GM23338 (cell line): ENCODE measurements around the gene TLR6. TPM values are rescaled to one million over a fixed set of nuclear protein-coding genes. Genes with fewer than 3 reads are reported as not detected.

Experiments used
- ATAC-seq: fragments of 200-7000 bp; cut with Tn5 transposase; 3 replicates; pipeline ENCODE4 v1.9.1; 2020
- DNase-seq: peaks from one replicate; pipeline ENCODE4 v3.0.0-alpha.2; 2015; ENCODE audit warnings: low spot score
- H2AFZ ChIP-seq: fragments of 200-600 bp; sonication (generic); 2 replicates; pipeline ENCODE4 v1.8.0; 2016; ENCODE audit warnings: antibody characterized with exemption, mild to moderate bottlenecking, moderate library complexity
- H3F3A ChIP-seq: fragments of 200-600 bp; sonication (generic); replicated peaks from 2 replicates; pipeline ENCODE4 v1.8.0; 2017; ENCODE audit warnings: antibody characterized with exemption, mixed run types, low read depth
- H3K27ac ChIP-seq: fragments of 200-600 bp; sonication (generic); 2 replicates; pipeline ENCODE4 v1.6.1; 2016; ENCODE audit warnings: low read depth
- H3K27me3 ChIP-seq: fragments of 200-600 bp; sonication (generic); 2 replicates; pipeline ENCODE4 v1.8.0; 2016; ENCODE audit warnings: mild to moderate bottlenecking, mixed run types, moderate library complexity; ENCODE audit not compliant: insufficient read depth
- H3K36me3 ChIP-seq: fragments of 200-600 bp; sonication (generic); 2 replicates; pipeline ENCODE4 v1.8.0; 2016; ENCODE audit warnings: mild to moderate bottlenecking; ENCODE audit not compliant: insufficient read depth
- H3K4me1 ChIP-seq: fragments of 200-600 bp; sonication (generic); 2 replicates; pipeline ENCODE4 v1.8.0; 2016; ENCODE audit warnings: mild to moderate bottlenecking, moderate library complexity; ENCODE audit not compliant: insufficient read depth
- H3K4me2 ChIP-seq: fragments of 200-600 bp; sonication (generic); 2 replicates; pipeline ENCODE4 v1.7.1; 2017; ENCODE audit warnings: mixed run types
- H3K4me3 ChIP-seq: fragments of 200-600 bp; sonication (generic); 2 replicates; pipeline ENCODE4 v1.6.1; 2016; ENCODE audit warnings: mixed run types
- H3K79me2 ChIP-seq: fragments of 200-600 bp; sonication (generic); replicated peaks from 2 replicates; pipeline ENCODE4 v1.8.0; 2017; ENCODE audit warnings: mild to moderate bottlenecking; ENCODE audit not compliant: insufficient read depth
- H3K9me2 ChIP-seq: fragments of 200-600 bp; sonication (generic); 2 replicates; pipeline ENCODE4 v1.8.0; 2017; ENCODE audit not compliant: insufficient read depth
- H4K20me1 ChIP-seq: fragments of 200-600 bp; sonication (generic); replicated peaks from 2 replicates; pipeline ENCODE4 v1.8.0; 2017; ENCODE audit warnings: mild to moderate bottlenecking; ENCODE audit not compliant: insufficient read depth
- H3K27ac Mint-ChIP-seq: 2 replicates; pipeline ENCODE4 v1.8.0; 2020; ENCODE audit warnings: inconsistent platforms, mild to moderate bottlenecking, moderate library complexity, mixed read lengths
- H3K27me3 Mint-ChIP-seq: 3 replicates; pipeline ENCODE4 v1.8.0; 2022; ENCODE audit warnings: low read depth, mild to moderate bottlenecking, moderate library complexity, mixed read lengths, inconsistent platforms; ENCODE audit not compliant: insufficient read depth, poor library complexity
- H3K36me3 Mint-ChIP-seq: 3 replicates; pipeline ENCODE4 v1.8.0; 2021; ENCODE audit warnings: low read depth, mild to moderate bottlenecking, inconsistent platforms, moderate library complexity, mixed read lengths
- H3K4me1 Mint-ChIP-seq: 3 replicates; pipeline ENCODE4 v1.8.0; 2020; ENCODE audit warnings: mild to moderate bottlenecking, inconsistent platforms, mixed read lengths
- H3K4me3 Mint-ChIP-seq: 3 replicates; pipeline ENCODE4 v1.8.0; 2021; ENCODE audit warnings: moderate library complexity, mild to moderate bottlenecking, inconsistent platforms, mixed read lengths
- H3K9me3 Mint-ChIP-seq: 3 replicates; pipeline ENCODE4 v1.8.0; 2020; ENCODE audit warnings: moderate library complexity, mild to moderate bottlenecking, inconsistent platforms, mixed read lengths
- CREB1 ChIP-seq: fragments of 250-450 bp; sonication (Bioruptor Pico); IDR thresholded peaks from 2 replicates; pipeline ENCODE4 v1.5.0; 2020; ENCODE audit warnings: low read depth, mild to moderate bottlenecking, moderate library complexity
- CTCF ChIP-seq, 2 experiments: fragments of 200-600 bp in 1 of 2; sonication (generic) in 1 of 2; conservative IDR thresholded peaks; 2 replicates each; pipeline versions ENCODE4 v1.5.1 to v1.6.1; 2016 to 2017; ENCODE audit warnings: antibody characterized with exemption in 2 of 2, low read depth in 2 of 2, mild to moderate bottlenecking in 2 of 2, moderate library complexity in 1 of 2
- ETS1 ChIP-seq: IDR thresholded peaks from 2 replicates; pipeline ENCODE4 v1.6.1; 2016; ENCODE audit warnings: antibody characterized with exemption
- EZH2 ChIP-seq: fragments of 200-600 bp; sonication (generic); IDR thresholded peaks from one replicate; pipeline ENCODE4 v1.8.0; 2017; ENCODE audit warnings: antibody characterized with exemption, mild to moderate bottlenecking, low read depth; ENCODE audit not compliant: unreplicated experiment
- EZH2phosphoT487 ChIP-seq: fragments of 200-600 bp; sonication (generic); IDR thresholded peaks from one replicate; pipeline ENCODE4 v1.8.1; 2018; ENCODE audit warnings: antibody characterized with exemption; ENCODE audit not compliant: unreplicated experiment
- JUNB ChIP-seq: IDR thresholded peaks from one replicate; pipeline ENCODE4 v1.6.1; 2016; ENCODE audit warnings: antibody characterized with exemption; ENCODE audit not compliant: unreplicated experiment
- NANOG ChIP-seq: IDR thresholded peaks from 2 replicates; pipeline ENCODE4 v1.6.1; 2016; ENCODE audit warnings: antibody characterized with exemption, borderline replicate concordance
- POLR2AphosphoS5 ChIP-seq: IDR thresholded peaks from 2 replicates; pipeline ENCODE4 v1.6.1; 2016; ENCODE audit warnings: antibody characterized with exemption, low read depth
- REST ChIP-seq: IDR thresholded peaks from one replicate; pipeline ENCODE4 v1.6.1; 2018; ENCODE audit warnings: antibody characterized with exemption; ENCODE audit not compliant: unreplicated experiment
- STAT1 ChIP-seq: IDR thresholded peaks from one replicate; pipeline ENCODE4 v1.6.1; 2016; ENCODE audit warnings: antibody characterized with exemption; ENCODE audit not compliant: unreplicated experiment
- ZNF114 ChIP-seq: fragments of 250-450 bp; sonication (Bioruptor Pico); IDR thresholded peaks from 2 replicates; pipeline ENCODE4 v1.5.0; 2020; ENCODE audit warnings: mild to moderate bottlenecking, moderate library complexity
- ZNF331 ChIP-seq: fragments of 250-450 bp; sonication (Bioruptor Pico); IDR thresholded peaks from 2 replicates; pipeline ENCODE4 v1.5.0; 2020; ENCODE audit warnings: low read depth, mild to moderate bottlenecking, moderate library complexity
- ZNF462 ChIP-seq: fragments of 250-450 bp; sonication (Bioruptor Pico); IDR thresholded peaks from 2 replicates; pipeline ENCODE4 v1.5.0; 2020; ENCODE audit warnings: mild to moderate bottlenecking, moderate library complexity
- polyA plus RNA-seq: library from polyadenylated mRNA; unstranded; fragments of >200 nt; fragmentation: Nextera tagmentation; extraction: Ambion mirVana; gene quantifications from 2 replicates; pipeline ENCODE4 v1.2.1, GENCODE V29; 2016
- total RNA-seq: library from RNA; depleted of rRNA; stranded (reverse); fragments of >200 nt; shearing (Covaris generic); gene quantifications from 2 replicates; pipeline ENCODE4 v1.2.3, GENCODE V29; 2014

The TLR6 gene
- total and polyA plus RNA-seq, 2 experiments from 2014 or later = 0.14 TPM; not detected in 1

- no peak overlapping the region for H3K4me3 Mint-ChIP-seq
- Histone ChIP-seq H3K27me3 (no peaks in the 10 kb centered on the region), H3K4me1 (no peaks in the 10 kb centered on the region), H3K27ac (no peak overlapping the region), H3K4me2 (no peak overlapping the region), H3F3A (no peaks in the 10 kb centered on the region), H2AFZ (no peak overlapping the region), H3K4me3 (no peak overlapping the region), H3K79me2 (no peaks in the 10 kb centered on the region), H3K36me3 (no peaks in the 10 kb centered on the region), H3K9me2 (peaks cover 9% of the 10 kb centered on the region; the same call in 1 of the 2 replicates), H4K20me1 (no peaks in the 10 kb centered on the region)
- peaks cover 5% of the 10 kb centered on the region for H3K27me3 Mint-ChIP-seq
- H3K9me3 Mint-ChIP-seq = peaks cover 25% of the 10 kb centered on the region
- no peak overlapping the region for H3K27ac Mint-ChIP-seq
- DNase-seq (no peak), ATAC-seq (no peak)
- no peaks in the 10 kb centered on the region for H3K4me1 Mint-ChIP-seq
- no peak for TF ChIP-seq ZNF462
- no peak for TF ChIP-seq ETS1
- TF ChIP-seq CTCF (conservative IDR thresholded peaks at IDR 0.05; ENCODE audit: low read depth in 2 of 2) = no peak
- TF ChIP-seq ZNF331 (CRISPR knock-in tag) = no peak
- no peak for TF ChIP-seq CREB1 (CRISPR knock-in tag)
- TF ChIP-seq STAT1 = no peak
- TF ChIP-seq POLR2AphosphoS5 = no peak
- TF ChIP-seq NANOG = no peak
- TF ChIP-seq JUNB = no peak
- TF ChIP-seq EZH2phosphoT487 = no peak
- TF ChIP-seq REST = no peak
- no peak for TF ChIP-seq ZNF114 (CRISPR knock-in tag)
- TF ChIP-seq EZH2 = no peak
- H3K36me3 Mint-ChIP-seq = peaks cover 7% of the 10 kb centered on the region
Observed at GRCh38 chr4:38819569-38819968, 37.0 kb downstream of the TLR6 start.
